Myometrial cell (primary cell): ENCODE data around the gene LNPEP. TPM values are rescaled to one million over a fixed set of nuclear protein-coding genes. Genes with fewer than 3 reads are reported as not detected.

ENCODE experiments used
- total RNA-seq: library from RNA; depleted of rRNA; stranded (reverse); fragments of >200 nt; gene quantifications from 2 replicates; pipeline ENCODE4 v1.2.3, GENCODE V29; 2015

Gene LNPEP
- total RNA-seq, result 10.7 and 12.6 TPM in 2 replicates

DNA sequence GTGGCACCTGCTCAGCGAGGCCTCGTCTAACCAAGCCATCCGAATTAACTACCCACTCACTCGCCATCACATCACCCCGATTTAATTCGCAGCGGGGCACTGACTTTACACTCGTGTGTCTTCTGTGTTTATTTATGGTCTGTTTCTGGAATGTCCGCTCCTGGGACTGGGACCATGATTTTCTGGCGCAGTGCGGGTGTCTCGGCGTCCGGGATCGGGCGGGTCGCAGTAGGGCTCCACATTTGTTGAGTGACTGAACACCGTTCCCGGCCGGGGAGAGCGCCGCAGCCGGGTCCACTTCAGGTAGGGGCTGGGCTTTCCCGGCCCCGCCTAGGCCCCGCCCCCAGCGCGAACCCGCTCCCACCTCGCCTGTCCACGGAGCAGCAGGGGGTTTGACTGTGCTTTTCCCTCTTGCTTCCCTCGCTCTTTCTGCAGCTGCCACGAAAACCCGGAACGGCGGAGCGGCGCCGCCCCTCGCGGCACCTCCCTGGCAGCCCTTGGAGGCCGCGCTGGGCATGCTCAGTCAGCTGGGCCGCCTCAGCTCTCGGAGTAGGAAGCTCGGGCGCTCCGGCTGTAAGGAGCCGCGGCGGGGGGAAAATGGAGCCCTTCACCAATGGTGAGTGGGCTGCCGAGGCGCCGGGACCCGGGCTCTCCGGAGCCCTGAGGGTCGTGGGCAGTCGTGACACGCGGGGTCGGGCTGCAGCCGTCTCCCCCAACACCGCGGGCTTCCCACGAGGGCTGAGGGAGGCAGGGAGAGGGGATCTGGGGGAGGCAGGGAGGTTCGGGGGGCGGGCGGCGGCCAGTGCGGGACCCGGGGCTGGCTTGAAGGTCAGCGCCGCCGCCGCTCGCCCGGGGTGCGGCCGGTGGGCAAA lies at the start of gene LNPEP:
Gene LNPEP, plus strand, starts transcription at position 522 of the 872 bp plus-strand sequence. Its CDS starts 76 bp downstream, at position 598.

Other genes starting within 250 kb of the LNPEP start
- gene ERAP1, start 128.1 kb upstream of the LNPEP start, total RNA-seq, result 24.1 and 36.9 TPM in 2 replicates
- gene ERAP2, start 59.6 kb upstream of the LNPEP start, total RNA-seq, result 2.0 and 8.0 TPM in 2 replicates
- not detected in 2 replicates for gene LIX1, start 206.5 kb downstream of the LNPEP start, total RNA-seq
- gene RIOK2, start 247.2 kb downstream of the LNPEP start, total RNA-seq, result 11.7 and 32.6 TPM in 2 replicates